Measurements from ENCODE around the gene IL33. TPM values are rescaled to one million over a fixed set of nuclear protein-coding genes. Genes with fewer than 3 reads are reported as not detected.

The IL33 gene
- total RNA-seq, 1 donor from 2014 or later = not detected

- Mint-ChIP-seq H3K4me1 (no peaks in the 10 kb centered on the region), H3K36me3 (ENCODE audit: low read depth) (no peaks in the 10 kb centered on the region), H3K27me3 (ENCODE audit: low read depth) (no peaks in the 10 kb centered on the region), H3K9me3 (no peaks in the 10 kb centered on the region), H3K4me3 (no peak overlapping the region), H3K27ac (ENCODE audit: unreplicated experiment) (no peak overlapping the region)
- DNase-seq (ENCODE audit: low read depth, low spot score) = no peak
- TF ChIP-seq, protein P1, sequence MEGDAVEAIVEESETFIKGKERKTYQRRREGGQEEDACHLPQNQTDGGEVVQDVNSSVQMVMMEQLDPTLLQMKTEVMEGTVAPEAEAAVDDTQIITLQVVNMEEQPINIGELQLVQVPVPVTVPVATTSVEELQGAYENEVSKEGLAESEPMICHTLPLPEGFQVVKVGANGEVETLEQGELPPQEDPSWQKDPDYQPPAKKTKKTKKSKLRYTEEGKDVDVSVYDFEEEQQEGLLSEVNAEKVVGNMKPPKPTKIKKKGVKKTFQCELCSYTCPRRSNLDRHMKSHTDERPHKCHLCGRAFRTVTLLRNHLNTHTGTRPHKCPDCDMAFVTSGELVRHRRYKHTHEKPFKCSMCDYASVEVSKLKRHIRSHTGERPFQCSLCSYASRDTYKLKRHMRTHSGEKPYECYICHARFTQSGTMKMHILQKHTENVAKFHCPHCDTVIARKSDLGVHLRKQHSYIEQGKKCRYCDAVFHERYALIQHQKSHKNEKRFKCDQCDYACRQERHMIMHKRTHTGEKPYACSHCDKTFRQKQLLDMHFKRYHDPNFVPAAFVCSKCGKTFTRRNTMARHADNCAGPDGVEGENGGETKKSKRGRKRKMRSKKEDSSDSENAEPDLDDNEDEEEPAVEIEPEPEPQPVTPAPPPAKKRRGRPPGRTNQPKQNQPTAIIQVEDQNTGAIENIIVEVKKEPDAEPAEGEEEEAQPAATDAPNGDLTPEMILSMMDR (conservative IDR thresholded peaks at IDR 0.05) = no peak
Observed at GRCh38 chr9:6224393-6225154, 9.0 kb downstream of the IL33 start.

- Mint-ChIP-seq H3K4me1 (no peaks in the 10 kb centered on the region), H3K9me3 (no peaks in the 10 kb centered on the region), H3K27ac (ENCODE audit: unreplicated experiment) (no peak overlapping the region), H3K4me3 (no peak overlapping the region), H3K36me3 (ENCODE audit: low read depth) (no peaks in the 10 kb centered on the region), H3K27me3 (ENCODE audit: low read depth) (no peaks in the 10 kb centered on the region)
- no peak for DNase-seq (ENCODE audit: low read depth, low spot score)
- TF ChIP-seq, protein P1 (conservative IDR thresholded peaks at IDR 0.05) = no peak
Observed at GRCh38 chr9:6226696-6227095, 11.1 kb downstream of the IL33 start.

DNA sequence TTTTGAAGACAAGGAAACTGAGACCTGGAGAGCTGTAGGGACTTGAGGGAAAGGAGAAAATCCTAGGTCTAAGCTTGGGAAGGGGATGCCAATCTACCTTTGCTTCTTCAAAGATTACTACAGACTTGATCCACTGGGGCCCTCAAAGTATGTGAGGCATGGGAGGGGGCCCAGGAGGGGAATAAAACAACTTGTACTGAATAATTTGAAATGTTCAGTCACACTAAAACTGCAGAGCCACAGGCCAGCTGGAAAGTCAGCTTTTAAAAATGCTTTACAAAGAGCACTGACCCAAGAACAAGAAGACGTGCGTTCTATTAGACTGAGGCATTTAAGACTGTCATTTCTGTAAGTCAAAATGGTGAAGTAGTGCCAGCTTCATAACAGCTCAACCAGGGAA is 13.6 kb downstream of the IL33 start:
- TF ChIP-seq, protein P1 (conservative IDR thresholded peaks at IDR 0.05) = no peak
- Mint-ChIP-seq H3K4me3 (no peak overlapping the region), H3K36me3 (ENCODE audit: low read depth) (no peaks in the 10 kb centered on the region), H3K27ac (ENCODE audit: unreplicated experiment) (no peak overlapping the region), H3K9me3 (no peaks in the 10 kb centered on the region), H3K4me1 (no peaks in the 10 kb centered on the region), H3K27me3 (ENCODE audit: low read depth) (no peaks in the 10 kb centered on the region)
- DNase-seq (ENCODE audit: low read depth, low spot score) = no peak

GRCh38 chr9:6229619-6230018 is 14.0 kb downstream of the IL33 start:
- H3K4me1 Mint-ChIP-seq = no peaks in the 10 kb centered on the region
- H3K27me3 Mint-ChIP-seq (ENCODE audit: low read depth) = no peaks in the 10 kb centered on the region

DNA sequence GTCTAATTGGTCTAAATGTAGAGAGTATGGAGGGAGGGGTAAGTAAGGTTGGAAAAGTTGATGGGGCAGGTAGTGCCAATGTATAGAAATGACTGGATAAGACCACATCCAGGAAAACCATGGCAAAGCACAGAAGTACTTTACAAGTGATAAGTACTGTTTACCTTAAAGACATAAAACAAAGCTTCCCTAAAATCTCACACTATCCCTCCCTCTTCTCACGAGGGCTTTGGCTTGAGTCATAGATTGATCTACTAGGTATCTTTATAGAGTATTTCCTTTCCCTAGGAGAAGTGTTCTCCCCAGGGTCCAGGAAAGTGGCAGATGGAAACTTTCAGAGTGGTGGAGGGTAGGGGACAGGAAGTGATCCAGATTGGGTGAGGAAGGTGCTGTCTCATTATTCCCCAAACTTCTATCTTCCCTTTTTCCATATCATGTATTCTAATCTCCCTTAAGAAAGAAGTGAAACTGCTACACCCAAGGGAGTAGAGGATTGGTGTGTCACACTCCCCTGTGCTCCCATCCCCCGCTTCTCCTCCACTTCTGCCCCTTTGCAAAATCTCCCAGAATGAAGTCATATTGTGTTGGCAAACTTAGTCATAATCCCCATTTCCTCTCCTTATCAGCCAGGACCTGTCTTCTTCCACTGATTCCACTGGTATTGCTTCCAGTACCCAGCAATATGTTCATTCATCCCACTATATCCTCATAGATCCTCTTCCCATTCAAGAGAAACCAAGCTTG is 14.6 kb downstream of the IL33 start:
- H3K27ac Mint-ChIP-seq (ENCODE audit: unreplicated experiment) = no peak overlapping the region
- H3K4me3 Mint-ChIP-seq = no peak overlapping the region
- DNase-seq (ENCODE audit: low read depth, low spot score) = no peak
- H3K9me3 Mint-ChIP-seq = no peaks in the 10 kb centered on the region
- no peaks in the 10 kb centered on the region for H3K36me3 Mint-ChIP-seq (ENCODE audit: low read depth)
- TF ChIP-seq, protein P1 (conservative IDR thresholded peaks at IDR 0.05) = no peak
- no peaks in the 10 kb centered on the region for H3K27me3 Mint-ChIP-seq (ENCODE audit: low read depth)
- H3K4me1 Mint-ChIP-seq = no peaks in the 10 kb centered on the region

More at GRCh38 chr9:6229619-6230018, 14.0 kb downstream of the IL33 start:
- TF ChIP-seq, protein P1 (conservative IDR thresholded peaks at IDR 0.05) = no peak
- Mint-ChIP-seq H3K4me3 (no peak overlapping the region), H3K36me3 (ENCODE audit: low read depth) (no peaks in the 10 kb centered on the region), H3K9me3 (no peaks in the 10 kb centered on the region), H3K27ac (ENCODE audit: unreplicated experiment) (no peak overlapping the region)
- no peak for DNase-seq (ENCODE audit: low read depth, low spot score)

Measured in neural crest cell (in vitro differentiated cells).